ENCODE data around the gene GPC5.

GPC5 gene

DNA sequence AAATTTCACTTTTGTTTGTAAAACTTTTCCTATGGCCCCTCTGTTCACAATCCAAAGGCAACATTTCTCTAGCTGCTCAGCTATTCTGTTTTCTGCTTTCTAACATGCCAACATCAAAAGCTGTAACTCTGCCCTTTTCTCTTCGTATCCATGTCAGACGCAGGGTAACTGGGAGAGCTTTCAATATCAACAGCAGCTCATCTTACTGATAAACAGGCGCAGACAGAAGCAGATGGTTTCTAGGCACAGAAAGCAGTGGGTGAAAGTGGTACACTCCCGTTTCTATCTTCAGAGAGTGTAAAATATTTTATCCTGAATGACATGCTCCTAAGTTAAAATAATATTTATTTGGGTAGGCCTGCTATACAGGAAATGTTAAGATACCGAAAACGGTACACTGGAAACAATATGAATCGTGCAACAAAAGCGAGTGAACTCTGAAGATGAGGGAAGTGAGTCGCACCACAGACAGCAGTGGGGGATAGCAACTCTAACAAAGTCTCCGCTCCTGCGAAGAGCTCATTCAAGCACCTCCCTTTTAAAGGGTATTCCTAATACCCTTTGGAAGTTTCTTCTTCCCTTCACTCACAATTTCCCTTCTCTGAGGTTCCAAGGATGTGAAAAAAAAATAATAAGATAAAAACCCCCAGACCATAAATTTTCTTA is 798.3 kb downstream of the GPC5 start:
- DNase-seq (ENCODE audit: low read depth in 2 of 2) = peak in 1 of 2 donors; percentile 31
- H3K4me3 ChIP-seq (replicated peaks in 1 of 2; ENCODE audit: low read depth in 2 of 2, low read length in 2 of 2) = no peak overlapping the region
- TF ChIP-seq, protein P1, sequence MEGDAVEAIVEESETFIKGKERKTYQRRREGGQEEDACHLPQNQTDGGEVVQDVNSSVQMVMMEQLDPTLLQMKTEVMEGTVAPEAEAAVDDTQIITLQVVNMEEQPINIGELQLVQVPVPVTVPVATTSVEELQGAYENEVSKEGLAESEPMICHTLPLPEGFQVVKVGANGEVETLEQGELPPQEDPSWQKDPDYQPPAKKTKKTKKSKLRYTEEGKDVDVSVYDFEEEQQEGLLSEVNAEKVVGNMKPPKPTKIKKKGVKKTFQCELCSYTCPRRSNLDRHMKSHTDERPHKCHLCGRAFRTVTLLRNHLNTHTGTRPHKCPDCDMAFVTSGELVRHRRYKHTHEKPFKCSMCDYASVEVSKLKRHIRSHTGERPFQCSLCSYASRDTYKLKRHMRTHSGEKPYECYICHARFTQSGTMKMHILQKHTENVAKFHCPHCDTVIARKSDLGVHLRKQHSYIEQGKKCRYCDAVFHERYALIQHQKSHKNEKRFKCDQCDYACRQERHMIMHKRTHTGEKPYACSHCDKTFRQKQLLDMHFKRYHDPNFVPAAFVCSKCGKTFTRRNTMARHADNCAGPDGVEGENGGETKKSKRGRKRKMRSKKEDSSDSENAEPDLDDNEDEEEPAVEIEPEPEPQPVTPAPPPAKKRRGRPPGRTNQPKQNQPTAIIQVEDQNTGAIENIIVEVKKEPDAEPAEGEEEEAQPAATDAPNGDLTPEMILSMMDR (IDR thresholded peaks at IDR 0.05; ENCODE audit: low read depth, low read length) = no peak

DNA sequence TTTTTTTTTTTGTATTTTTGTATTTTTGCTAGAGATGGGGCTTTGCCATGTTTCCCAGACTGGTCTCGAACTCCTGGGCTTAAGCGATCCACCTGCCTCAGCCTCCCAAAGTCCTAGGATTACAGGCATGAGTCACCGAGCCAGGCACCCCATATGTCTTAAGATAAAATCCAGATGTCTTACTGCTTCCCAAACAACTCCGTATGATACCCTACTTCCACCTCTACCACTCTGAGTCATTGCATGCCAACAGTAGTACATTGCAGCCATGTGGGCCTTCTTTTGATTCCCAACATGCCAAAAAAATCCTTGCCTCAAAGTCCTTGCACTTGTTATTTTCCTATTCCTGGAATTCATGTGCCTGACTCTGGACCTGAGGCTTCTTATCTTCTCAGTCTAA is 799.2 kb downstream of the GPC5 start:
- no peak overlapping the region for H3K4me3 ChIP-seq (replicated peaks in 1 of 2; ENCODE audit: low read depth in 2 of 2, low read length in 2 of 2)
- TF ChIP-seq, protein P1 (IDR thresholded peaks at IDR 0.05; ENCODE audit: low read depth, low read length) = no peak
- DNase-seq (ENCODE audit: low read depth in 2 of 2) = peak in 1 of 2 donors; percentile 18

GRCh38 chr13:92218615-92219014 is 820.2 kb downstream of the GPC5 start:
- TF ChIP-seq, protein P1 (IDR thresholded peaks at IDR 0.05; ENCODE audit: low read depth, low read length) = no peak
- no peak overlapping the region for H3K4me3 ChIP-seq (replicated peaks in 1 of 2; ENCODE audit: low read depth in 2 of 2, low read length in 2 of 2)
- no peak for DNase-seq (ENCODE audit: low read depth in 2 of 2)

DNA sequence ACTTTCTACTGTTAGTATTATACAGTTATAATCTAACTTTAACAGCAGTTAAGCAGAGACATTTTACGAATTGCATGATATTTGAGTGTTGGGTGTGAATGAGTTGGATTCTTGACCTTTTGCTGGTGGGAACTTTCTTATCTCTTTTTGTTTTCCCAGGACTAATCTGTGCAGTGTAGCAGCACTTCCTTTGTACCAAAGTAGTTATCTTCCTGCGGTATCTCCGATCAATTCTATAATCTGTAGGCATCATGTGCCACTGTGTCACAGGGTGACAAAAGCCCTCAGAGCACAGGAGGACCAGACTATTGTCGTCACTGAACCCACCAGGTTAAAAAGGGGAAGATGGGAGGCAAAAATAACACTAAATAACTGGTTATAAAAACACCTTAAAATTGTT is 823.5 kb downstream of the GPC5 start:
- TF ChIP-seq, protein P1 (IDR thresholded peaks at IDR 0.05; ENCODE audit: low read depth, low read length) = no peak
- no peak overlapping the region for H3K4me3 ChIP-seq (replicated peaks in 1 of 2; ENCODE audit: low read depth in 2 of 2, low read length in 2 of 2)
- no peak for DNase-seq (ENCODE audit: low read depth in 2 of 2)

- TF ChIP-seq, protein P1 (IDR thresholded peaks at IDR 0.05; ENCODE audit: low read depth, low read length) = no peak
- DNase-seq (ENCODE audit: low read depth in 2 of 2) = peak; percentile 70 to 94
- H3K4me3 ChIP-seq (replicated peaks in 1 of 2; ENCODE audit: low read depth in 2 of 2, low read length in 2 of 2) = no peak overlapping the region
Observed at GRCh38 chr13:92224052-92224821, 825.8 kb downstream of the GPC5 start.

- H3K4me3 ChIP-seq (replicated peaks in 1 of 2; ENCODE audit: low read depth in 2 of 2, low read length in 2 of 2) = no peak overlapping the region
- peak; percentile 9 to 49 for DNase-seq (ENCODE audit: low read depth in 2 of 2)
- TF ChIP-seq, protein P1 (IDR thresholded peaks at IDR 0.05; ENCODE audit: low read depth, low read length) = no peak
Observed at GRCh38 chr13:92224825-92225224, 826.4 kb downstream of the GPC5 start.

All from cardiac fibroblast (primary cell).